Body of pancreas (tissue), 4 donors: ENCODE measurements around the gene GSC2. TPM values are rescaled to one million over a fixed set of nuclear protein-coding genes. Genes with fewer than 3 reads are reported as not detected.
A peak's percentile ranks its signal among the peaks of the same experiment; 100 is the strongest.

Experiments
- ATAC-seq: fragments of 150-250 bp; one replicate; pipeline ENCODE4 v1.9.1; 2016
- DNase-seq, 4 donors: peaks; one replicate each; pipeline ENCODE4 v3.0.0-alpha.2; 2019
- H3K27ac ChIP-seq, 4 donors: fragments of 200-600 bp; sonication (generic); 1 replicate in 3 of 4; 2 replicates in 1 of 4; pipeline versions ENCODE4 v1.5.1 to v1.6.1; 2016 to 2019; ENCODE audit warnings: mild to moderate bottlenecking in 1 of 4, mixed read lengths in 1 of 4, moderate library complexity in 1 of 4
- H3K27me3 ChIP-seq, 2 donors: fragments of 200-600 bp; sonication (generic); one replicate each; pipeline ENCODE4 v1.6.0; 2016; ENCODE audit warnings: mild to moderate bottlenecking in 1 of 2
- H3K36me3 ChIP-seq, 2 donors: fragments of 200-600 bp; sonication (generic); replicated peaks in 1 of 2; 2 replicates each; pipeline ENCODE4 v1.5.1; 2016; ENCODE audit warnings: low read depth in 2 of 2; ENCODE audit not compliant: insufficient read depth in 1 of 2
- H3K4me1 ChIP-seq: fragments of 200-600 bp; sonication (generic); one replicate; pipeline ENCODE4 v1.6.0; 2016
- H3K4me3 ChIP-seq, 2 donors: fragments of 200-600 bp; sonication (generic); 1 replicate in 1 of 2; 2 replicates in 1 of 2; pipeline ENCODE4 v1.5.1; 2016 to 2019
- H3K9me3 ChIP-seq, 3 donors: fragments of 200-600 bp; sonication (generic); 1 replicate in 2 of 3; 2 replicates in 1 of 3; pipeline ENCODE4 v1.5.1; 2016
- POLR2A ChIP-seq, 3 donors: fragments of 450-650 bp; IDR thresholded peaks; one replicate each; pipeline ENCODE4 v1.6.1; 2016; ENCODE audit warnings: antibody characterized with exemption in 3 of 3, mild to moderate bottlenecking in 2 of 3
- WGBS, 2 donors: methylation state at CpG; one replicate each; pipeline ENCODE4 v1.1.5; 2017; 5-methylcytosine and 5-hydroxymethylcytosine counted together
- intact Hi-C: fragments of 100-400 bp; cut with DNase I; formaldehyde crosslinking; loops from one replicate; pipeline ENCODE4 v1.15.1; 2023
- total RNA-seq, 2 donors: library from RNA; depleted of rRNA; stranded (reverse); fragments of >200 nt; gene quantifications; one replicate each; pipeline ENCODE4 v1.1.0, GENCODE V29; 2016
- TF ChIP-seq, protein P1 (sequence below), 7 experiments: fragments of 450-650 bp in 4 of 7; fragments of 200-600 bp in 3 of 7; sonication (generic) in 3 of 7; IDR thresholded peaks; one replicate each; pipeline ENCODE4 v1.5.1; 2016 to 2019; ENCODE audit warnings: antibody characterized with exemption in 7 of 7

The GSC2 gene
- total RNA-seq, 2 donors from 2014 or later = not detected

DNA sequence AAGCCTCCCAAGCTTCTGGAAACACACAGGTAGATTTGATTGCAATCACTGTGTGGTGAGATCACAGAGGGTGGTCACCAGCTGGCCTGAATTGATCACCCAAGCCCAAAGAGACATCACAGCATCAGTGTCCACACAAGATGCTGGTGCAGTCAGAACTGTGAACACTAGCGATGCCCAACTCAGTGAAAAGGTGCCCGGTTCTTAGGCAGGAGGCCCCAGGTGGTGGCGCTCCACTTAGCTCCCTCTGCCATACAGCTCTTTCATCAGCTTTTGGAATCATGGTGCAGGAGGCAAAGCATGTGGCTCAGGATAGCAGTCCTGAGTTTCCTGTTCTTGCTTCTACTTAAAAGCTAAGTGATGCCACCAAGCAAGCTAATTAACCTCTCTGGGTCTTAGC, 39.0 kb downstream of the GSC2 start:
- Histone ChIP-seq H3K27ac (no peak overlapping the region), H3K36me3 (no peaks in the 10 kb centered on the region), H3K9me3 (no peaks in the 10 kb centered on the region), H3K4me3 (no peak overlapping the region), H3K4me1 (peaks cover 68% of the 10 kb centered on the region), H3K27me3 (no peaks in the 10 kb centered on the region)
- DNase-seq = no peak
- intact Hi-C loops = no loop called here
- TF ChIP-seq POLR2A (IDR thresholded peaks at IDR 0.05) = no peak
- TF ChIP-seq, protein P1, sequence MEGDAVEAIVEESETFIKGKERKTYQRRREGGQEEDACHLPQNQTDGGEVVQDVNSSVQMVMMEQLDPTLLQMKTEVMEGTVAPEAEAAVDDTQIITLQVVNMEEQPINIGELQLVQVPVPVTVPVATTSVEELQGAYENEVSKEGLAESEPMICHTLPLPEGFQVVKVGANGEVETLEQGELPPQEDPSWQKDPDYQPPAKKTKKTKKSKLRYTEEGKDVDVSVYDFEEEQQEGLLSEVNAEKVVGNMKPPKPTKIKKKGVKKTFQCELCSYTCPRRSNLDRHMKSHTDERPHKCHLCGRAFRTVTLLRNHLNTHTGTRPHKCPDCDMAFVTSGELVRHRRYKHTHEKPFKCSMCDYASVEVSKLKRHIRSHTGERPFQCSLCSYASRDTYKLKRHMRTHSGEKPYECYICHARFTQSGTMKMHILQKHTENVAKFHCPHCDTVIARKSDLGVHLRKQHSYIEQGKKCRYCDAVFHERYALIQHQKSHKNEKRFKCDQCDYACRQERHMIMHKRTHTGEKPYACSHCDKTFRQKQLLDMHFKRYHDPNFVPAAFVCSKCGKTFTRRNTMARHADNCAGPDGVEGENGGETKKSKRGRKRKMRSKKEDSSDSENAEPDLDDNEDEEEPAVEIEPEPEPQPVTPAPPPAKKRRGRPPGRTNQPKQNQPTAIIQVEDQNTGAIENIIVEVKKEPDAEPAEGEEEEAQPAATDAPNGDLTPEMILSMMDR (IDR thresholded peaks at IDR 0.05) = no peak
- ATAC-seq = no peak
- WGBS, 2 donors = 82 to 88% methylated on average over 3 of the region's 3 CpGs

DNA sequence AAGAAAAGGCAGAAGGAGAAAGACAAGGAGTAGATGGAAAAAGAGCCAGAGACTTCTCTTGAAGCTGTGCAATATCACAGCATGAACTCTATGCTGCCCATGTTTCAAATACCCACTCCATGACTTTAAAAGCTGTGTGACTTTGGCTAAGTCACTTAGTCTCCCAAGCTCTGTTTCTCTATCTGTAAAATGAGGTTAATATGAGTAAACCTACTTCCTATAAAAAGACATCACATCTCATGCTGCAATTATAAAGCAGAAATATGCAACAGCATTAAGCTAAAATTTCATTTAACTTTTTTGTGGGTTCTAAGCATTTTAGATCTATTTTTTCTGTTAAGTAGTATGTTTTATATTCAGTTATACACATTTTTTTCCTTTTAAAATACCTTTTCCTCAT, 39.4 kb downstream of the GSC2 start:
- H3K27ac ChIP-seq = peak overlapping the region in 1 of 4 donors; percentile 19
- H3K4me1 ChIP-seq = peaks cover 68% of the 10 kb centered on the region
- DNase-seq = no peak
- H3K4me3 ChIP-seq = no peak overlapping the region
- intact Hi-C loops = no loop called here
- H3K27me3 ChIP-seq = no peaks in the 10 kb centered on the region
- no peak for TF ChIP-seq POLR2A (IDR thresholded peaks at IDR 0.05)
- TF ChIP-seq, protein P1 (IDR thresholded peaks at IDR 0.05) = no peak
- H3K9me3 ChIP-seq = no peaks in the 10 kb centered on the region
- H3K36me3 ChIP-seq = no peaks in the 10 kb centered on the region
- ATAC-seq = no peak

DNA sequence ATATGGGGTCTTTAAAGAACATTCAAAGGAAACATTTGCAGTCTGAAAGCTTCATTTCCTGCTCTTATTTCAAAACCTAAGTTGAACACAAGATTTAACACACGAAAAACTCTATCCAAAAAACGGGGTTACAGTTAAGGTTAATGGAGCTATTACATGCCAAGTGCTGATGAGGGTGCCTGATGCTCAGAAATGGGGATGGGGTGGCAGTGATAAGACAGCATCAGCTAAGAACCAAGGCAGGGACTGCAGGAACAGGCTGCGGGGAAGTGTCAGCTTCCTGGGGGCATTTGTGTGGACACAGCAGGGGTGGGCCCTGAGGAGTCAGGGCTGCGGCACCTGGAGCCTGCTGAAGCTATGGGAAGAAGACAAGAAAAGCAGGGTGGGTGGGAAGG, 40.0 kb downstream of the GSC2 start:
- Histone ChIP-seq H3K4me3 (no peak overlapping the region), H3K36me3 (no peaks in the 10 kb centered on the region), H3K27me3 (no peaks in the 10 kb centered on the region), H3K9me3 (no peaks in the 10 kb centered on the region), H3K4me1 (peaks cover 68% of the 10 kb centered on the region), H3K27ac (peak overlapping the region; percentile 19 to 64 (median 54))
- TF ChIP-seq POLR2A (IDR thresholded peaks at IDR 0.05) = no peak
- DNase-seq (no peak), ATAC-seq (no peak)
- 22 to 71% methylated on average over 4 of the region's 4 CpGs for WGBS, 2 donors
- intact Hi-C loops = no loop called here

DNA sequence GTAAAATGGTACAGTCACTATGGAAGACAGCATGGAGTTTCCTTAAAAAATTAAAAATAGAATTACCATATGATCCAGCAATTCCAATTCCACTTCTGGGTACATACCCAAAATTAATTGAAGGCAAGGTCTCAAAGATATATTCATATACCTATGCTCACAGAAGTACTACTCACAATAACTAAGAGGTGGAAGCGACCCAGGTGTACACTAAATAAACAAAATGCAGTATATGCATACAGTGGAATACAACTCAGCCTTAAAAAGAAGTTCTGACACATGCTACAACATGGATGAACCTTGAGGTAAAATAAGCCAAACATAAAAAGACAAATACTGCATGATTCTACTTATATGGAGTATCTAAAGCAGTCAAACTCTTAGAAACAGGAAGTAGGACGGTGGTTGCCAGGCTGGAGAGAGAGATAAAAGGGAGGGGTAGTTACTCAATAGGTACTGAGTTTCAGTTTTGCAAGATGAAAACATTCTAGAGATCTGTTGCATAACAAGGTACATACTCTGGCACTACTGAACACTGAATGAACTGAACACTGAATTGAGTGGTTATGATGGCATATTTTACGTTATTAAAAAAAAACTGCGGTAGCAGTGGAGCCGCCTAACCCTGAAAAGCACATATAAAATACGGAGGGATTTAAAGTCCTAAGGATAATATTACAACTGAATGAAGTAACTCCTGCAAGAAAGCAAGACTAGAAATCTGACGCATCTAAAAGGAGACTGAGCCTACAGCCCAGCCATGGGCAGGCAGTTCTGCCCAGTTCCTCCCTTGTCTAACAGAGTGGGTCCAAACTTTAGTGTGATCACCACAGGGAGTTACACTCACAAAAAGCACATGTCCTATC, 40.7 kb downstream of the GSC2 start:
- DNase-seq = peak; percentile 58 to 79 (median 66)
- ATAC-seq = peak; percentile 86
- Histone ChIP-seq H3K9me3 (no peaks in the 10 kb centered on the region), H3K4me3 (no peak overlapping the region), H3K4me1 (peaks cover 68% of the 10 kb centered on the region), H3K27me3 (no peaks in the 10 kb centered on the region), H3K27ac (peak overlapping the region; percentile 19 to 64 (median 54)), H3K36me3 (no peaks in the 10 kb centered on the region)
- intact Hi-C loops = no loop called here
- WGBS, 2 donors = 40 to 53% methylated on average over 7 of the region's 7 CpGs
- TF ChIP-seq POLR2A (IDR thresholded peaks at IDR 0.05) = no peak
- TF ChIP-seq, protein P1 (IDR thresholded peaks at IDR 0.05) = no peak

DNA sequence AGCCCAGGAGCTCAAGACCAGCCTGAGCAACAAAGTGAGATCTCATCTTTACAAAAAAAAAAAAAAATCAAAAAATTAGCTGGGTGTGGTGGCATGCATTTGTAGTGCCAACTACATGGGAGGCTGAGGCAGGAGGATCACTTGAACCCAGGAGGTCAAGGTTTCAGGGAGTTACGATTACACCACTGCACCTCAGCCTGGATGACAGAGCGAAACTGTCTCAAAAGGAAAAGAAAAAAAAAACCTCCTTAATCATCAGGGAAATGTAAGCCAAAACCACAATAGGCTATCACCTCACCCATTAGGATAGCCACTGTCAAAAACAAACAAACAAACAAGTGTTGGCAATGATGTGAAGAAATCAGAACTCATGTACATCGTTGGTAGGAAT, 41.3 kb downstream of the GSC2 start:
- ATAC-seq = no peak

More for the DNA sequence above, 41.3 kb downstream of the GSC2 start:
- intact Hi-C loops = no loop called here
- Histone ChIP-seq H3K27ac (peak overlapping the region in 3 of 4 donors; percentile 19 to 64 (median 61)), H3K4me3 (no peak overlapping the region), H3K4me1 (peaks cover 72% of the 10 kb centered on the region), H3K9me3 (no peaks in the 10 kb centered on the region), H3K27me3 (no peaks in the 10 kb centered on the region), H3K36me3 (no peaks in the 10 kb centered on the region)
- TF ChIP-seq POLR2A (IDR thresholded peaks at IDR 0.05) = no peak
- TF ChIP-seq, protein P1 (IDR thresholded peaks at IDR 0.05) = no peak
- no peak for DNase-seq
- WGBS, 2 donors = 48 to 72% methylated on average over 3 of the region's 3 CpGs
